VCaP (cell line): Measurements from ENCODE around the gene GBE1.
A peak's percentile ranks its signal among the peaks of the same experiment; 100 is the strongest.

Source experiments
- H3K27ac ChIP-seq: fragments of 450-650 bp; 2 replicates; pipeline ENCODE4 v1.5.1; 2017
- TF ChIP-seq, protein P1 (sequence below): fragments of 450-650 bp; conservative IDR thresholded peaks from 2 replicates; pipeline ENCODE4 v1.5.1; 2017; ENCODE audit warnings: mild to moderate bottlenecking, moderate library complexity

The GBE1 gene

DNA sequence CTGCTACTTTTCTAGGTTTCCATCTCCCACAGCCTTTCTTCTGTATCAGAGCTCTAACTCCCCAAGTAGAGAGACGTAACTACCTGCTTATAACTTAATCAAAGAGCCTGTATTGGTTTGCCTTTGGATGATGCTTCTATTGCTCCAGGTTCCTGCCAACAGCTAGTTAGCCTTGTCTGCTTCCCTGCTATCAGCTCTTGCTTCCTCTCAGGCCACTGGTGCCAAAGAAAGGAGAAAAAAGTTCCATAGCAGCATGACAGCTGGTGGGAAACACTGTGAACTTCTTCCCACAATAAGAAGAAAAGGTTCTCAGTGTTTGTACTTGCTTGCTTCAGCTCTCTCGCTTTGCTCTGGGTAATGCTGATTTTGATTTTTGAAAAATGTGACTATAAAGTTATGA lies 206.6 kb downstream of the GBE1 start:
- TF ChIP-seq, protein P1, sequence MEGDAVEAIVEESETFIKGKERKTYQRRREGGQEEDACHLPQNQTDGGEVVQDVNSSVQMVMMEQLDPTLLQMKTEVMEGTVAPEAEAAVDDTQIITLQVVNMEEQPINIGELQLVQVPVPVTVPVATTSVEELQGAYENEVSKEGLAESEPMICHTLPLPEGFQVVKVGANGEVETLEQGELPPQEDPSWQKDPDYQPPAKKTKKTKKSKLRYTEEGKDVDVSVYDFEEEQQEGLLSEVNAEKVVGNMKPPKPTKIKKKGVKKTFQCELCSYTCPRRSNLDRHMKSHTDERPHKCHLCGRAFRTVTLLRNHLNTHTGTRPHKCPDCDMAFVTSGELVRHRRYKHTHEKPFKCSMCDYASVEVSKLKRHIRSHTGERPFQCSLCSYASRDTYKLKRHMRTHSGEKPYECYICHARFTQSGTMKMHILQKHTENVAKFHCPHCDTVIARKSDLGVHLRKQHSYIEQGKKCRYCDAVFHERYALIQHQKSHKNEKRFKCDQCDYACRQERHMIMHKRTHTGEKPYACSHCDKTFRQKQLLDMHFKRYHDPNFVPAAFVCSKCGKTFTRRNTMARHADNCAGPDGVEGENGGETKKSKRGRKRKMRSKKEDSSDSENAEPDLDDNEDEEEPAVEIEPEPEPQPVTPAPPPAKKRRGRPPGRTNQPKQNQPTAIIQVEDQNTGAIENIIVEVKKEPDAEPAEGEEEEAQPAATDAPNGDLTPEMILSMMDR = no peak
- peak overlapping the region; percentile 62 for H3K27ac ChIP-seq

DNA sequence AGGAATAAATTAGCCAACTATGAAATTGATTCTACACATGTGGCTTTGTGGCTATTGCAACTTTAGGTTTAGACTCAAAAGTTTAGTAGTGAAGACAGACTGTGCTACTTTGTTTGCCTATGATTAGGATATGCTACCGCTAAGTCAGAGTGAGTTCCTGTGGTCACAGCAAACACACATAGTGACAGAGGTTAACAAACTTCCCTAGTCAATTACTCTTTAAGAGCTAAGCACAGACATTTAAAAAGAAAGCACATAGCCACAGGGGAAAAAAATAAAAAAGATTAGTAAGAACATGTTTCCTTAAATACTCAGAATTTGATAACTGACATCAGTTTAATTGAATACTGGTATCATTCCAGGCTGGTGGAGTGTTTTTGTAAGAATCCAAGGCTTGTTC lies 207.1 kb downstream of the GBE1 start:
- peak overlapping the region; percentile 62 for H3K27ac ChIP-seq

DNA sequence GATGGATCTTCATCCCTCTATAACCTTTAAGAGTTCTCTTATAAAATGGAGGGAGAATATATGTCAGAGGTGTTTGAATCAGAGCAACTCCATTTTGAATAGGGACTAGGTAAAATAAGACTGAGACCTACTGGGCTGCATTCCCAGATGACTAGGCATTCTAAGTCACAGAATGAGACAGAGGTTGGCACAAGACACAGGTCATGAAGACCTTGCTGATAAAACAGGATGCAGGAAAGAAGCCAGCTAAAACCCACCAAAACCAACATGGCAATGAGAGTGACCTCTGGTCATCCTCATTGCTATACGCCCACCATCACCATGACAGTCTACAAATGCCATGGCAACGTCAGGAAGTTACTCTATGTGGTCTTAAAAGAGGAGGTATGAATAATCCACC lies 211.0 kb downstream of the GBE1 start:
- no peak overlapping the region for H3K27ac ChIP-seq
- TF ChIP-seq, protein P1 = no peak

More for the DNA sequence above, 207.1 kb downstream of the GBE1 start:
- TF ChIP-seq, protein P1 = no peak

DNA sequence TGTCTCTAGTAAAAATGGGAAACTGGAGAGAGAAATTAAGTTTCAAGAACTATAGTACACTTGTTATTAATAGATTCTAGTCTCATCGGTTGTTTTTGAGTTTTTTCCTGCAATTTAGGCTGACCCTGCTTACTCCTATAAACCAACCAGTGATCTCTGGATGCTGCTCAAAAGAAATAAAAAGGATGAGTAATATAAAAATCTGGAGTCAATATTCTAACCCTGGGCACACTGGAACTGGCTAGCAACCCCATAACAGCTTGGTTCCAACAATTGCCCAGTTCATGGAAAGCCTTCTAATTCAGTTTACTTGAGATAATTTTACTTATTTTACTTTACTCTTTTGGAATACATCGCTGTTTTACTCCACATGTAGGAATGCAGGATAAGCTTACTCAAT lies 211.6 kb downstream of the GBE1 start:
- TF ChIP-seq, protein P1 = no peak
- H3K27ac ChIP-seq = no peak overlapping the region

DNA sequence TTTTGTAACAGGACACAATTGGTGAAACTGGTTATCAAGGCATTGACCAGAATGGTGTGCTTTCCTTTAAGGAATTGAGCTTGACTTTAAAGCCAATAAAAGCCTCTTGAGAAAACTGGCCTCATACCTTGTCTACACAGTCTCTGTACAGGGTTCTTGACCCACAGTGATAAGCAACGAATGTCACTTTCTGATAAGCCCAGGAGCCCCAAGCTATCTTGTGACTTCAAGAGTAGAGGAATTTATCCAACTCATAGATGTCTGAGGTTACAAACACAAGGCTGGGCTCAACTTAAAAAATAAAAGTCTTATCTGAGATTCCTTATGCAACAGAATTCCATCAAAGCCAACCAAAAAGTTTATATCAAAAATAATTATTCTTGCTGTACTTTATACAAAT lies 212.1 kb downstream of the GBE1 start:
- TF ChIP-seq, protein P1 = no peak
- H3K27ac ChIP-seq = no peak overlapping the region

DNA sequence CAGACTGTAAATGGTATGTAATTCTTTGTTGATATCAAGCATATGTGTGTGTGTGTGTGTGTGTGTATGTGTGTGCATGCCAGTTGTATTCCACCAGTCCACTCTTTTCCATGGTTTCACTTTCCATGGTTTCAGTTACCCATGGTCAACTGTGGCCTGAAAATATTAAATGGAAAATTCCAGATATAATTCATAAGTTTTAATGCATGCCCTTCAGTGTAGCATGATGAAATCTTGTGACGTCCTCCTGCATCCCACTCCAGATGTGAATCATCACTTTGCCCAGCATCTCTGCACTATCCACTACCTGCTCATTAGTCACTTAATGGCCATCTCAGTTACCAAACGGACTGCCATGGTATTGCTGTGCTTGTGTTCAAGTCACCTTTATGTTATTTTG lies 215.9 kb downstream of the GBE1 start:
- TF ChIP-seq, protein P1 = no peak
- no peak overlapping the region for H3K27ac ChIP-seq

DNA sequence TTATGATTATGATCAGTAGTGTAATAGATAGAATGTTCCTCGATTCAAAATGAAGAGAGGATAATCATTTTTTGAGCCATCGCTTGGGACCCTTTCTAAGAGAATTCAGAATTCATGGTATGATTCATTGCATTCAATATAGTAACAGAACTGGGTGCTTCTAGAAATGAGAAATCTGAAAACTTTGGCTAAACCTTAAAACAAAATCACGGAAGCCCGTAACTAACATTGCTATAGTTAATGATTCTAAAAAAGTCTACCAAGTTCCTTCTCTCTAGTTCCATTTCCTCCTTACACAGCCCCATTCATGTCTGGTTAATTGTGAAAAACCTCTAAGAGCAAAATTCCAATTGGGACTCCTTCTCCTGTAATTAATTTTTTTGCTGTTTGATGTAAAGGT lies 217.1 kb downstream of the GBE1 start:
- TF ChIP-seq, protein P1 = no peak

DNA sequence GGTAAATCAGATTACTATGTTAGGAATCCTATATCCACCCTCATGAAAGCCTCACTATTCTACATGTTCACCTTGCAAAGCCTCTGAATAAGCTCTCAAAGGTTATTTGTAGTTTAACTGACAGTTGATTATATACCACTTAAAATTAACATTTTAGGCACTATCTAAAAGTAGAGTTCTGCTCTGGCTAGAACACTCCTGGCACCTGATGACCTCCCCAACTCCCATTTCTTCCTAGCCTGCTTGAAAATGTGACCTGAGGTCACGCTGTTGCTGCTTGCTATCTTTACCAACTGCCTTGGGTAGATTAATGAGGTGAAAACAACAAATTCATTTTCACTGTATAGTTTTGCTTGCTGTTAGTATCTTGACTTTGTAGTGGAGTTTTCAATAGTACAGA lies 220.7 kb downstream of the GBE1 start:
- H3K27ac ChIP-seq = no peak overlapping the region
- TF ChIP-seq, protein P1 = no peak

More for the DNA sequence above, 217.1 kb downstream of the GBE1 start:
- no peak overlapping the region for H3K27ac ChIP-seq
